Epithelial cell of proximal tubule (primary cell): ENCODE results near the gene SLCO4A1. TPM values are rescaled to one million over a fixed set of nuclear protein-coding genes. Genes with fewer than 3 reads are reported as not detected.

Experiments
- DNase-seq: peaks from one replicate; pipeline ENCODE4 v3.0.0-alpha.2; 2011; ENCODE audit warnings: low read depth
- H3K4me3 ChIP-seq: 2 replicates; pipeline ENCODE4 v1.5.1; 2011; ENCODE audit warnings: low read depth, mild to moderate bottlenecking, low read length
- total RNA-seq: library from RNA; depleted of rRNA; stranded (reverse); fragments of >200 nt; gene quantifications from 2 replicates; pipeline ENCODE4 v1.2.3, GENCODE V29; 2015
- TF ChIP-seq, protein P1 (sequence below): conservative IDR thresholded peaks from 2 replicates; pipeline ENCODE4 v1.5.1; 2012; ENCODE audit warnings: low read depth, mild to moderate bottlenecking, low read length

Gene SLCO4A1, protein sequence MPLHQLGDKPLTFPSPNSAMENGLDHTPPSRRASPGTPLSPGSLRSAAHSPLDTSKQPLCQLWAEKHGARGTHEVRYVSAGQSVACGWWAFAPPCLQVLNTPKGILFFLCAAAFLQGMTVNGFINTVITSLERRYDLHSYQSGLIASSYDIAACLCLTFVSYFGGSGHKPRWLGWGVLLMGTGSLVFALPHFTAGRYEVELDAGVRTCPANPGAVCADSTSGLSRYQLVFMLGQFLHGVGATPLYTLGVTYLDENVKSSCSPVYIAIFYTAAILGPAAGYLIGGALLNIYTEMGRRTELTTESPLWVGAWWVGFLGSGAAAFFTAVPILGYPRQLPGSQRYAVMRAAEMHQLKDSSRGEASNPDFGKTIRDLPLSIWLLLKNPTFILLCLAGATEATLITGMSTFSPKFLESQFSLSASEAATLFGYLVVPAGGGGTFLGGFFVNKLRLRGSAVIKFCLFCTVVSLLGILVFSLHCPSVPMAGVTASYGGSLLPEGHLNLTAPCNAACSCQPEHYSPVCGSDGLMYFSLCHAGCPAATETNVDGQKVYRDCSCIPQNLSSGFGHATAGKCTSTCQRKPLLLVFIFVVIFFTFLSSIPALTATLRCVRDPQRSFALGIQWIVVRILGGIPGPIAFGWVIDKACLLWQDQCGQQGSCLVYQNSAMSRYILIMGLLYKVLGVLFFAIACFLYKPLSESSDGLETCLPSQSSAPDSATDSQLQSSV
- total RNA-seq, result 48.3 and 57.3 TPM in 2 replicates

DNA sequence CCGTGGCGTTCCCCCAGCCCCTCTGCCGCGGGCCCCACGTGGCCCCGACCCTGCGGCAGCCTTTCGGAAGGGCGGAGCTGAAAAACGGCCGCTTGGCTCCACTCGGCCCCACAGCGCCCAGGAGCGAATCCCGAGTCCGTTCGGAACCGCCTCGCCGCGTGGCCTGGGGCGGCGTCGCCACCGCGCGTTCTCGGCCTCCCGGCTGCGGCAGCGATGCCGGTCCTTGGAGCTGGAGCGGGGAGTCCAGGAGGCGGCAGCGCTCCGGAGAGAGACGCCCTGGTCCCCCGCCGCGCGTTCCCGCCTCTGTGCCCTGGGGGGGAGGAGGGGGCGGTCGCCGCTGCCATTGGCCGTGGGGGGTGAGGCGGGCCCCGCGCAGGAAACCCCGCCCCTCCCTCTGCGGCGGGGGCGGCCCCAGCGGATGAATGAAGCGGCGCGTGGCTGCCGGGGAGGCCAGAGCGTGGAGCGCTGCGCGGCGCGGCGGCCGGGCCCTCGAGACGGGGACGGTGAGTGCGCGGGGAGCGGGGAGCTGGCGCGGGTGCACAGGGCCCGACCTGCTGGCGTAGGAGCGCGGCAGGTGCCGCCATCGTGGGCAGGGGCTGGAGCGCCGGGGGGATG is at the start of gene SLCO4A1:
Gene SLCO4A1 (plus strand): TSS at position 453 of the 615 bp plus-strand sequence. CDS start 13,952 bp downstream, outside the sequence.
- TF ChIP-seq, protein P1, sequence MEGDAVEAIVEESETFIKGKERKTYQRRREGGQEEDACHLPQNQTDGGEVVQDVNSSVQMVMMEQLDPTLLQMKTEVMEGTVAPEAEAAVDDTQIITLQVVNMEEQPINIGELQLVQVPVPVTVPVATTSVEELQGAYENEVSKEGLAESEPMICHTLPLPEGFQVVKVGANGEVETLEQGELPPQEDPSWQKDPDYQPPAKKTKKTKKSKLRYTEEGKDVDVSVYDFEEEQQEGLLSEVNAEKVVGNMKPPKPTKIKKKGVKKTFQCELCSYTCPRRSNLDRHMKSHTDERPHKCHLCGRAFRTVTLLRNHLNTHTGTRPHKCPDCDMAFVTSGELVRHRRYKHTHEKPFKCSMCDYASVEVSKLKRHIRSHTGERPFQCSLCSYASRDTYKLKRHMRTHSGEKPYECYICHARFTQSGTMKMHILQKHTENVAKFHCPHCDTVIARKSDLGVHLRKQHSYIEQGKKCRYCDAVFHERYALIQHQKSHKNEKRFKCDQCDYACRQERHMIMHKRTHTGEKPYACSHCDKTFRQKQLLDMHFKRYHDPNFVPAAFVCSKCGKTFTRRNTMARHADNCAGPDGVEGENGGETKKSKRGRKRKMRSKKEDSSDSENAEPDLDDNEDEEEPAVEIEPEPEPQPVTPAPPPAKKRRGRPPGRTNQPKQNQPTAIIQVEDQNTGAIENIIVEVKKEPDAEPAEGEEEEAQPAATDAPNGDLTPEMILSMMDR, result no peak
- peak within 1 kb of the TSS; percentile 91 for H3K4me3 ChIP-seq
- no peak for DNase-seq

DNA sequence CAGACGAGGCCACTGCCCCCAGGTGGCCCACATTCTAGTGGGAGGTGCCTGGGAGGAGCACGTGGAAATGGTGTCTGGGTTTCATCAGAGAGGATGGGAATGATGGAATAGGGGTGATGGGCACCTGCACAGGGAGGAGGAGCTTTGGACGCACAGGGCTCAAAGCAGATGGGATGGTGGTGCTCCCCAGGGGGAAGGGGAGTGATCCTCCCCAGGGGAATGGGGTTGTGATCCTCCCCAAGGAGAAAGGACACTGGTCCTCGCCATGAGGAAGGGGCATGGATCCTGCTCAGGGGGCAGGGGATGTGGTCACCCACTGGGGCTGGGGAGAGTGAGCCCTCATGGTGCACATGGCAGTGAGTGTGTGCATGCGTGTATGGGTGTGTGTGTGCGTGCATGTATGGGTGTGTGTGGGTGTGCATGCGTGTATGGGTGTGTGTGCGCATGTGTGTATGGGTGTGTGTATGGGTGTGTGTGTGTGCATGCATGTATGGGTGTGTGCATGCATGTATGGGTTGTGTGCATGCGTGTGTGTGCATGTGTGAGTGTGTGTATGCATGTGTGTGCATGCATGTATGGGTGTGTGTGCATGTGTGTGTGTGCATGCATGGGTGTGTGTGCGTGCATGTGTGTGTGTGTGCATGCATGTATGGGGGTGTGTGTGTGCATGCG is 49.7 kb upstream of the SLCO4A1 start:
- no peak overlapping the region for H3K4me3 ChIP-seq
- DNase-seq, result no peak
- TF ChIP-seq, protein P1, result no peak

DNA sequence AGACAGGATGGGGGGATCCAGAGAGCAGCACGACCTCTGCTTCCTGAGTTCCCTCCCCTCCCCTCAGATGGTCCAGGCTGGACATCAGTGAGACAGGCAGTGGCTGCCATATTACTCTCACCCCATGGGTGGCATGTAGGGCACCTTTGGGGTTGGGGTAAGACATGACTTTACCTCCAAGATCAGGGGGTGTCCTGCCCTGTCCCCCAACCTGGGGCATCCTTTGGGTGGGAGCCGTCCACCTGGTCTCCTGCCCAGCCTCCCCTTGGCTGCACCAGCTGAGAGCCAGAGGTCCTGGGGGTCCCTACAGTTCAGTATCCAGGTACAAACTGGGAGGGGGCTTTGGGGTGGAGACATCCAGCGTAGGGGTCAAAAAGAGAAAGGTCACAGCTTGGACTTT is 48.7 kb upstream of the SLCO4A1 start:
- H3K4me3 ChIP-seq, result no peak overlapping the region
- no peak for DNase-seq

DNA sequence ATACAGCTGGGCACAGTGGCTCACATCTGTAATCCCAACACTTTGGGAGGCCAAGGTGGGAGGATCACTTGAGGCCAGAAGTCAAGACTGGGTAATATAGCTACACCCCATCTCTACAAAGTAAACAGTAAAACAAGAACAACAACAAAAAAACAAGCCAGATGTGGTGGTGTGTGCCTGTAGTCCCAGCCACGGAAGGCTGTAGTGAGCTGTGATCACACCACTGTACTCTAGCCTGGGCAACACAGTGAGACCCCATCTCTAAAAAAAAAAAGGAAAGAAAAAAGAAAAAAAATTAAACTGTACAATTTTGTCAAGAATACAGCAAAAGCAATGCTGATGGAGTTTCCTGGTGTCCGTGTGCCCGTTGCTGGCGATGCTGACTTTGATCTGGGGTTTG is 47.2 kb upstream of the SLCO4A1 start:
- DNase-seq, result no peak
- H3K4me3 ChIP-seq, result no peak overlapping the region
- TF ChIP-seq, protein P1, result no peak

More for the DNA sequence above, 48.7 kb upstream of the SLCO4A1 start:
- TF ChIP-seq, protein P1, result no peak

DNA sequence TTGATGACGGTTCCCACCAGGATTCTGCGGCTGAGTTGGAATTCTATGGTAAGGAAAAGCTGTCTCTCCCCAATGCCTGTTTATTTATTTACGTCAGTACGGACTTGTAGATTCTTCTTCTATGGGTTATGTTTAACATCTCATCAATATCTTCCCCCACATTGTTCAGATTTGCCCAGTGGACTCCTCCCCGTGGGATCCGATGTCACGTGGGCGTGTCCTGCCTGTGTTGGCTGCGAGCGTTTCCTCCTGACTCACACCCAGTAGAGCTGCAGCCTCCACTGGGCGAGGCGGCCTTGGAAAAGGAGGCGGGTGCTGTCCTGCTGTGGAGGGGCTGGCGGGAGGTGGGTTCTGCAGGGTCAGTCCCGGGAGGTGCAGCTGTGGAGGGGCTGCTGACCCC is 46.8 kb upstream of the SLCO4A1 start:
- TF ChIP-seq, protein P1, result no peak
- no peak overlapping the region for H3K4me3 ChIP-seq
- DNase-seq, result no peak

DNA sequence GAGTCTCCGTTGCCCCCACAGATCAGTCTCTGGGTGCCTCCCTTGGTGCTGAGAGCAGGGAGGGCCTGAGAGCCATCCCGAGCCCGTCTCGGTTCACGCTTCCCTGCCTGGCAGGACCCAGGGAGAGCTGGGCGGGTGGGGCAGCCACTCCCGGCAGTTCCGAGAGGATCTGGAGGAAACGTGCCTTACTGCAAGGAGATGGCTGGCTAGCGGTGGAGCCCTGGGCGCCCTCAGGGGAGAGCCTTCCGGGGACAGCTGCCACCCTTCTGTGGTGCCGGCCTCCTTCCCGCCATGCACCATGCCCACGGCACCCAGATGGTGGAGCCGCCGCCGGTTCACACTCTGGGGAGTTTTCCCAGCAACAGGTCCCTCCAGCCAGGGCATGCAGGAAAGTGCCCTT is 45.8 kb upstream of the SLCO4A1 start:
- TF ChIP-seq, protein P1, result no peak
- H3K4me3 ChIP-seq, result no peak overlapping the region
- DNase-seq, result no peak
